GM18520 (cell line): ENCODE data around the gene TTC38.
A peak's percentile ranks its signal among the peaks of the same experiment; 100 is the strongest.
"Not testable (repeated sequence)": the region's sequence is repeated elsewhere in the genome, so short reads cannot be mapped to it uniquely, and the experiment has no call there.

ENCODE experiments used
- ATAC-seq: cut with Tn5 transposase; IDR thresholded peaks from one replicate; pipeline ENCODE4 v1.9.1; 2021; ENCODE audit not compliant: unreplicated experiment

Gene TTC38

GRCh38 chr22:46293577-46294260, 25.9 kb downstream of the TTC38 start:
- ATAC-seq: no peak

- ATAC-seq: no peak
Observed at GRCh38 chr22:46294784-46295183, 27.0 kb downstream of the TTC38 start.

- no peak for ATAC-seq
Observed at GRCh38 chr22:46295277-46295971, 27.6 kb downstream of the TTC38 start.

GRCh38 chr22:46296257-46297150, 28.7 kb downstream of the TTC38 start, which contains the start of gene GTSE1:
Gene GTSE1, plus strand, starts transcription at chr22:46296870. Its CDS starts 531 bp downstream, at chr22:46297401.
- peak; percentile 95 for ATAC-seq

- no peak for ATAC-seq
Observed at GRCh38 chr22:46297151-46297812, 29.5 kb downstream of the TTC38 start.

GRCh38 chr22:46299101-46299500, 31.3 kb downstream of the TTC38 start:
- ATAC-seq: no peak

GRCh38 chr22:46300491-46300890, 32.7 kb downstream of the TTC38 start:
- no peak for ATAC-seq

GRCh38 chr22:46303347-46303965, 35.6 kb downstream of the TTC38 start:
- ATAC-seq: no peak

- ATAC-seq: no peak
Observed at GRCh38 chr22:46308283-46308988, 40.6 kb downstream of the TTC38 start.

- no peak for ATAC-seq
Observed at GRCh38 chr22:46309526-46310085, 41.8 kb downstream of the TTC38 start.

- ATAC-seq: no peak
Observed at GRCh38 chr22:46312056-46312455, 44.2 kb downstream of the TTC38 start.

GRCh38 chr22:46312848-46313247, 45.0 kb downstream of the TTC38 start:
- not testable (repeated sequence) for ATAC-seq

- ATAC-seq: no peak
Observed at GRCh38 chr22:46315976-46316375, 48.2 kb downstream of the TTC38 start.

GRCh38 chr22:46317646-46318045, 49.8 kb downstream of the TTC38 start:
- no peak for ATAC-seq

GRCh38 chr22:46318576-46318975, 50.8 kb downstream of the TTC38 start:
- ATAC-seq: no peak

GRCh38 chr22:46319319-46319718, 51.5 kb downstream of the TTC38 start:
- ATAC-seq: no peak

GRCh38 chr22:46320166-46320710, 52.4 kb downstream of the TTC38 start:
- no peak for ATAC-seq

- ATAC-seq: no peak
Observed at GRCh38 chr22:46320716-46321386, 53.0 kb downstream of the TTC38 start.

GRCh38 chr22:46322711-46323110, 54.9 kb downstream of the TTC38 start:
- no peak for ATAC-seq
